ENCODE results near the gene CRYBB1. TPM values are rescaled to one million over a fixed set of nuclear protein-coding genes. Genes with fewer than 3 reads are reported as not detected.

CRYBB1 gene
- polyA plus RNA-seq, 3 donors: 0.33 to 1.6 (median 0.78) TPM

- no peak for TF ChIP-seq CTCF (IDR thresholded peaks at IDR 0.05)
- Mint-ChIP-seq H3K4me3 (no peak overlapping the region), H3K4me1 (peaks cover 45% of the 10 kb centered on the region), H3K27ac (peak overlapping the region in 2 of 7 donors; percentile 60 to 62), H3K9me3 (no peaks in the 10 kb centered on the region), H3K36me3 (peaks cover 46 to 65% of the 10 kb centered on the region in 2 donors), H3K27me3 (ENCODE audit: low read depth in 3 of 3) (peaks cover 0 to 5% (median 2%) of the 10 kb centered on the region in 3 donors)
- H2AFZ ChIP-seq (ENCODE audit: insufficient read depth, low read depth, low read length, poor library complexity, severe bottlenecking): no peak overlapping the region
- H3K27ac ChIP-seq (ENCODE audit: low read depth in 1 of 2, low read length in 2 of 2): no peak overlapping the region
- H3K9ac ChIP-seq (ENCODE audit: insufficient read depth, low read length, poor library complexity, severe bottlenecking): no peak overlapping the region
- H3K9me3 ChIP-seq (replicated peaks in 1 of 2; ENCODE audit: control insufficient read depth in 1 of 2, insufficient read depth in 1 of 2, low read length in 2 of 2): no peaks in the 10 kb centered on the region
- no peak overlapping the region for H3K4me3 ChIP-seq (replicated peaks in 1 of 3; ENCODE audit: low read depth in 2 of 3, low read length in 3 of 3)
- peaks cover 22 to 32% of the 10 kb centered on the region in 2 donors for H3K36me3 ChIP-seq (replicated peaks in 1 of 2; ENCODE audit: control insufficient read depth in 1 of 2, insufficient read depth in 2 of 2, low read length in 2 of 2)
- no peaks in the 10 kb centered on the region for H3K27me3 ChIP-seq (ENCODE audit: control insufficient read depth in 2 of 2, insufficient read depth in 2 of 2, low read length in 2 of 2)
- peaks cover 22 to 26% of the 10 kb centered on the region in 2 donors for H3K4me1 ChIP-seq (ENCODE audit: control insufficient read depth in 1 of 2, insufficient read depth in 2 of 2, low read length in 2 of 2)
- peaks cover 85% of the 10 kb centered on the region for H4K20me1 ChIP-seq (ENCODE audit: insufficient read depth, low read length)
- H3K79me2 ChIP-seq (ENCODE audit: insufficient read depth, low read length): peaks cover 89% of the 10 kb centered on the region
- no peak overlapping the region for H3K4me2 ChIP-seq (replicated peaks; ENCODE audit: extremely low read depth, low read length, poor library complexity, severe bottlenecking)
- 70% methylated on average over 6 of the region's 11 CpGs for WGBS (ENCODE audit: insufficient coverage)
- intact Hi-C loops (cut with micrococcal nuclease): loop anchor here in 1 of 2 donors (5.0 kb wide), 1 partner anchor 36 kb away; no protein-coding TSS in a partner anchor
- DNase-seq: no peak
Measured at GRCh38 chr22:26568207-26568706, 49.6 kb downstream of the CRYBB1 start.

- peaks cover 92% of the 10 kb centered on the region for H4K20me1 ChIP-seq (ENCODE audit: insufficient read depth, low read length)
- H3K4me1 ChIP-seq (ENCODE audit: control insufficient read depth in 1 of 2, insufficient read depth in 2 of 2, low read length in 2 of 2): peaks cover 16 to 19% of the 10 kb centered on the region in 2 donors
- Mint-ChIP-seq H3K27me3 (ENCODE audit: low read depth in 3 of 3) (peaks cover 0 to 5% (median 2%) of the 10 kb centered on the region in 3 donors), H3K27ac (no peak overlapping the region), H3K4me3 (no peak overlapping the region), H3K9me3 (no peaks in the 10 kb centered on the region), H3K4me1 (peaks cover 39% of the 10 kb centered on the region), H3K36me3 (peaks cover 45 to 65% of the 10 kb centered on the region in 2 donors)
- DNase-seq: no peak
- TF ChIP-seq CTCF (IDR thresholded peaks at IDR 0.05): no peak
- no peak overlapping the region for H3K4me3 ChIP-seq (replicated peaks in 1 of 3; ENCODE audit: low read depth in 2 of 3, low read length in 3 of 3)
- peaks cover 95% of the 10 kb centered on the region for H3K79me2 ChIP-seq (ENCODE audit: insufficient read depth, low read length)
- H3K4me2 ChIP-seq (replicated peaks; ENCODE audit: extremely low read depth, low read length, poor library complexity, severe bottlenecking): no peak overlapping the region
- no peak overlapping the region for H2AFZ ChIP-seq (ENCODE audit: insufficient read depth, low read depth, low read length, poor library complexity, severe bottlenecking)
- no peak overlapping the region for H3K9ac ChIP-seq (ENCODE audit: insufficient read depth, low read length, poor library complexity, severe bottlenecking)
- peak overlapping the region in 1 of 2 donors; percentile 11 for H3K27ac ChIP-seq (ENCODE audit: low read depth in 1 of 2, low read length in 2 of 2)
- no CpG with 5 or more reads among the region's 2 CpGs for WGBS (ENCODE audit: insufficient coverage)
- H3K9me3 ChIP-seq (replicated peaks in 1 of 2; ENCODE audit: control insufficient read depth in 1 of 2, insufficient read depth in 1 of 2, low read length in 2 of 2): no peaks in the 10 kb centered on the region
- intact Hi-C loops (cut with micrococcal nuclease): loop anchor here in 1 of 2 donors (5.0 kb wide), 1 partner anchor 35 kb away; no protein-coding TSS in a partner anchor
- H3K36me3 ChIP-seq (replicated peaks in 1 of 2; ENCODE audit: control insufficient read depth in 1 of 2, insufficient read depth in 2 of 2, low read length in 2 of 2): peaks cover 22 to 32% of the 10 kb centered on the region in 2 donors
- no peaks in the 10 kb centered on the region for H3K27me3 ChIP-seq (ENCODE audit: control insufficient read depth in 2 of 2, insufficient read depth in 2 of 2, low read length in 2 of 2)
Measured at GRCh38 chr22:26567610-26568009, 50.2 kb downstream of the CRYBB1 start.

All from CD14-positive monocyte (primary cell).